Adrenal gland (tissue), 5 donors: ENCODE measurements around the gene AGBL1.

Experiments used
- POLR2A ChIP-seq, 2 donors: fragments of 450-650 bp; IDR thresholded peaks; one replicate each; pipeline ENCODE4 v1.6.1; 2017; ENCODE audit warnings: antibody characterized with exemption in 2 of 2, mild to moderate bottlenecking in 2 of 2, moderate library complexity in 1 of 2
- TF ChIP-seq, protein P1 (sequence below), 6 experiments: fragments of 450-650 bp in 4 of 6; fragments of 200-600 bp in 2 of 6; sonication (generic) in 1 of 6; IDR thresholded peaks; 1 replicate in 5 of 6; 2 replicates in 1 of 6; pipeline versions ENCODE4 v1.5.1 to v1.8.0; 2016 to 2021; ENCODE audit warnings: antibody characterized with exemption in 6 of 6, mild to moderate bottlenecking in 2 of 6, moderate library complexity in 1 of 6
- donor health status: DM: no; HTN: no; CAD: no.

DNA sequence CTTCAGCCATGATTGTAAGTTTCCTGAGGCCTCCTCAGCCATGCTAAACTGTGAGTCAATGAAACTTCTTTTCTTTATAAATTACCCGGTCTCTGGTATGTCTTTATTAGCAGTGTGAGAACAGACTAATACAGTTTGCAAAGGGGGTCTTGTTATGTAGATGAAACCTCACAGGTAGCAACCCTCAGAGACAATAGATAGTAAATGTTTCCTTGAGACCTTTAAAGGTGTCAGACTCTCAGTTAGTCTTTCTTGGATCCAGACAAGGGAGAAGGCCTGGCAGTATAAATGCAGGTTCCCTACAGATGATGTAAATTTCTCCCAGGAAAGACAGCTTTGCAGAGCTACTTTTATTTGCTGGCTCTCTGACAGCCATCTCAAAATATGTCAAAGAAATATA, 510.8 kb downstream of the AGBL1 start:
- TF ChIP-seq, protein P1, sequence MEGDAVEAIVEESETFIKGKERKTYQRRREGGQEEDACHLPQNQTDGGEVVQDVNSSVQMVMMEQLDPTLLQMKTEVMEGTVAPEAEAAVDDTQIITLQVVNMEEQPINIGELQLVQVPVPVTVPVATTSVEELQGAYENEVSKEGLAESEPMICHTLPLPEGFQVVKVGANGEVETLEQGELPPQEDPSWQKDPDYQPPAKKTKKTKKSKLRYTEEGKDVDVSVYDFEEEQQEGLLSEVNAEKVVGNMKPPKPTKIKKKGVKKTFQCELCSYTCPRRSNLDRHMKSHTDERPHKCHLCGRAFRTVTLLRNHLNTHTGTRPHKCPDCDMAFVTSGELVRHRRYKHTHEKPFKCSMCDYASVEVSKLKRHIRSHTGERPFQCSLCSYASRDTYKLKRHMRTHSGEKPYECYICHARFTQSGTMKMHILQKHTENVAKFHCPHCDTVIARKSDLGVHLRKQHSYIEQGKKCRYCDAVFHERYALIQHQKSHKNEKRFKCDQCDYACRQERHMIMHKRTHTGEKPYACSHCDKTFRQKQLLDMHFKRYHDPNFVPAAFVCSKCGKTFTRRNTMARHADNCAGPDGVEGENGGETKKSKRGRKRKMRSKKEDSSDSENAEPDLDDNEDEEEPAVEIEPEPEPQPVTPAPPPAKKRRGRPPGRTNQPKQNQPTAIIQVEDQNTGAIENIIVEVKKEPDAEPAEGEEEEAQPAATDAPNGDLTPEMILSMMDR (IDR thresholded peaks at IDR 0.05) = no peak
- no peak for TF ChIP-seq POLR2A (IDR thresholded peaks at IDR 0.05)
